Activated B cell treated with CpG ODN at 0.5 μM for 24 hours (primary cell): ENCODE measurements around the gene IL31RA. TPM values are rescaled to one million over a fixed set of nuclear protein-coding genes. Genes with fewer than 3 reads are reported as not detected.

Experiments
- ATAC-seq: fragments of 200-7000 bp; cut with Tn5 transposase; one replicate; pipeline ENCODE4 v1.10.0; 2021; ENCODE audit warnings: low read depth, mild to moderate bottlenecking, moderate library complexity
- CTCF ChIA-PET: fragments of 350-600 bp; sonication (Branson Sonifier 250); formaldehyde crosslinking; loops from one replicate; lab custom pipeline; 2021; ENCODE audit warnings: antibody characterized with exemption; lab: Charles Lee
- POLR2A ChIA-PET: fragments of 350-600 bp; sonication (Branson Sonifier 250); formaldehyde crosslinking; loops from one replicate; lab custom pipeline; 2021; ENCODE audit warnings: antibody characterized with exemption; lab: Charles Lee
- DNase-seq: peaks from one replicate; pipeline ENCODE4 v3.0.0; 2022
- H3K27ac Mint-ChIP-seq: one replicate; pipeline ENCODE4 v1.8.0; 2020; ENCODE audit warnings: mixed read lengths
- H3K27me3 Mint-ChIP-seq: one replicate; pipeline ENCODE4 v1.8.0; 2021; ENCODE audit warnings: mixed read lengths
- H3K36me3 Mint-ChIP-seq: one replicate; pipeline ENCODE4 v1.8.0; 2021; ENCODE audit warnings: low read depth, mixed read lengths
- H3K4me1 Mint-ChIP-seq: one replicate; pipeline ENCODE4 v1.8.0; 2021; ENCODE audit warnings: mixed read lengths
- H3K4me3 Mint-ChIP-seq: one replicate; pipeline ENCODE4 v1.8.0; 2020; ENCODE audit warnings: mild to moderate bottlenecking, mixed read lengths
- H3K9me3 Mint-ChIP-seq: one replicate; pipeline ENCODE4 v1.8.0; 2020; ENCODE audit warnings: mixed read lengths
- intact Hi-C: fragments of 100-400 bp; cut with micrococcal nuclease; formaldehyde crosslinking; loops from one replicate; pipeline ENCODE4 v1.15.1; 2024
- total RNA-seq: library from RNA; stranded (reverse); gene quantifications from 2 replicates; pipeline ENCODE4 v1.2.3, GENCODE V29; 2022
- TF ChIP-seq, protein P1 (sequence below): fragments of 200-600 bp; IDR thresholded peaks from one replicate; pipeline ENCODE4 v1.8.0; 2022; ENCODE audit warnings: antibody characterized with exemption, mild to moderate bottlenecking

Gene IL31RA
- total RNA-seq, 1 donor from 2014 or later, result not detected

DNA sequence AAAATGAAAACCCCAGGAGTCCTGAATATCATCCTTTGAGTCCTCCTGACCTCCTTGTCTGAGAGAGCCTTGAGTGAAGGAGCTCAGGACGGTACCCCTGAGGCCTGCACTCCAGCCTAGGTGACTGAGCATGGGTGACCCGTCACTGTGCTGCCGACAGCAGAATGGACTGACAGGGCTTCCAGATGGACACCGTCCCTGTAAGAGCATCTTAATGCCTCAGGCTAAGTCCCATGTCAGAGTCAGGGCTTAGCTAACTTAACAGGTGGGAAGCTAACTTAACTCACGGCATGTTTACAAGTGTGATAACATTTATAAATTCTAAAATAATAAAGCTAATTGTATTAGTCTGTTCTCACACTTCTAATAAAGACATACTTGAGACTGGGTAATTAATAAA, 75.3 kb downstream of the IL31RA start:
- H3K27me3 Mint-ChIP-seq, result peaks cover 8% of the 10 kb centered on the region
- intact Hi-C loops, result no loop called here
- TF ChIP-seq, protein P1, sequence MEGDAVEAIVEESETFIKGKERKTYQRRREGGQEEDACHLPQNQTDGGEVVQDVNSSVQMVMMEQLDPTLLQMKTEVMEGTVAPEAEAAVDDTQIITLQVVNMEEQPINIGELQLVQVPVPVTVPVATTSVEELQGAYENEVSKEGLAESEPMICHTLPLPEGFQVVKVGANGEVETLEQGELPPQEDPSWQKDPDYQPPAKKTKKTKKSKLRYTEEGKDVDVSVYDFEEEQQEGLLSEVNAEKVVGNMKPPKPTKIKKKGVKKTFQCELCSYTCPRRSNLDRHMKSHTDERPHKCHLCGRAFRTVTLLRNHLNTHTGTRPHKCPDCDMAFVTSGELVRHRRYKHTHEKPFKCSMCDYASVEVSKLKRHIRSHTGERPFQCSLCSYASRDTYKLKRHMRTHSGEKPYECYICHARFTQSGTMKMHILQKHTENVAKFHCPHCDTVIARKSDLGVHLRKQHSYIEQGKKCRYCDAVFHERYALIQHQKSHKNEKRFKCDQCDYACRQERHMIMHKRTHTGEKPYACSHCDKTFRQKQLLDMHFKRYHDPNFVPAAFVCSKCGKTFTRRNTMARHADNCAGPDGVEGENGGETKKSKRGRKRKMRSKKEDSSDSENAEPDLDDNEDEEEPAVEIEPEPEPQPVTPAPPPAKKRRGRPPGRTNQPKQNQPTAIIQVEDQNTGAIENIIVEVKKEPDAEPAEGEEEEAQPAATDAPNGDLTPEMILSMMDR, result no peak
- no peaks in the 10 kb centered on the region for H3K9me3 Mint-ChIP-seq
- no peaks in the 10 kb centered on the region for H3K36me3 Mint-ChIP-seq
- DNase-seq (no peak), ATAC-seq (no peak)
- no peak overlapping the region for H3K4me3 Mint-ChIP-seq
- CTCF ChIA-PET, result no interaction called here
- peaks cover 6% of the 10 kb centered on the region for H3K4me1 Mint-ChIP-seq
- H3K27ac Mint-ChIP-seq, result no peak overlapping the region
- POLR2A ChIA-PET, result no interaction called here

DNA sequence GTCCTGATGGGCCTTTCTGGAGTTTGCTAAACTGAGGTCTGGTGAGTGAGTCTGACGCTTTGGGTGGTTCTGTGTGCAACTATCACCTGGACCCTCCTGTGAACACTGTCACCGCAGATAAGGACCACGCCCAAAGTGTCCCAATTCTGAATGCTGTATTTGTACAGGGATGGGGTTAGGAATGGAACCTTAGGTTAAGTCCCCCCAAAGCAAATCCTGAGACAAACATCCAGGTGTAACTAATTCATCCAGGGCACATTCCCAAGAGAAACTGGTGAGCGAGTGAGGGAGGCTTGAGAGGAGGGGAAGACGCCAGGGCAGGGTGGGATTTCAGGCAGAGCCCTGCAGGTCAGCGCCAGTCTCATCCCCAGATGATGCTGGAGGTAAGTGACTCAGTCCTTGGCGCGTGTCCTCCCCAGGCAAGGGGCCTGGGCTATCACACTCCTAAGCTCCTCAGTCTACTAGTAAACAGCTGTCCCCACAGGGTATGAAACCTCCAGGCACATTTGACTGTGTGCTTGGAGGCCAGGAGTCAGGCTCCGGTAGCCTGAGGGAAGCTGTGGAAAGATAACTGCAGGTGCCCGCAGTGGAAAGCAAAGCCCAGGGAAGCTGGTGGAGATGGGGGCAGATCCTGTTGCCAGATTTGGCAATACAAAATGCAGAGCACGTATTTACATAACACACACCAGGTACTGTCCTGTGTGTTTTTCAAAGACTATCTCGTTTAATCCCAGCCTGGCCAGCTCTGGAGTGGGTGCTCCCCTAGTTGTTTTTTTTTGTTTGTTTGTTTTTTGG, 76.9 kb downstream of the IL31RA start:
- ATAC-seq (no peak), DNase-seq (no peak)
- no peak overlapping the region for H3K4me3 Mint-ChIP-seq
- no peaks in the 10 kb centered on the region for H3K9me3 Mint-ChIP-seq
- TF ChIP-seq, protein P1, result no peak
- ChIA-PET POLR2A (interaction anchor here (0.6 kb wide), 1 partner anchor 35 kb away, joined by 6 read pairs; no protein-coding TSS in a partner anchor), CTCF (no interaction called here)
- H3K4me1 Mint-ChIP-seq, result peaks cover 6% of the 10 kb centered on the region
- H3K27ac Mint-ChIP-seq, result no peak overlapping the region
- intact Hi-C loops, result no loop called here
- no peaks in the 10 kb centered on the region for H3K36me3 Mint-ChIP-seq
- peaks cover 8% of the 10 kb centered on the region for H3K27me3 Mint-ChIP-seq

DNA sequence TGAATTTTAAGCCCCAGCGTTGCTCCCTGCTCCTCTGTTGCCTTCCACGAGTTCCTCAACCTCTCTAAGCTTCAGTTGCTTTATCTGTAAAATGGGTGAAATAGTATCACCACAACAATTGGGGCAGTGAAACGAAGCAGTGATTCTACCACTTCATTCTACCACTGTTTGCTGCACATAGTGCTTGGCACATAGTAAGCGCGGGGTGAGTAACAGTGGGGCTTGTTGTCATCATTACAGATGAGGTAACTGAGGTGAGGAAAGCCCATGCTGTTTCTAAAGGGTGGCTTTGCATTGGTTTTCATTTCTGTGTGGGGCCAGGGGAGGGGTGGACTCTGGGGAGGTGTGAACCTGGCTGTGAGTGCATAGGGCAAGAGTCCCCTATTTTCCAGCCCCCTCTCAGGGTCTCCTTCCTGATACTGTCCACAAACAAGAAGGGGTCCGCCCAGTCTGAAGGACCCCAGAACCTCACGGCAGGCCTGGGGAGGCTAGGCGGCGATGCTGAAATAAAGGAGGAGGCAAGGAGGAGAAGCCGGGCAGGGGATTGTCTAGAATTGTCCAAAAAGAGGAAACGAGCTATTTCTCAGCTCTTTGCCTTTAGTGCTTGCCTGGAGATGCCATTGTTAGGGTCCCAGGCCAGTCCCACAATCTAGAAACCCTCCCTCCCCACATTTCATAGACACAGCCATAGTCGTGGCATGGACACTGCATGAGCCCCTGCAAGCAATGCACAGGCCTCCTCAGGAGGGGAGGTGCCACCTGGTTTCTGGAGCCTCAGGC, 78.1 kb downstream of the IL31RA start:
- intact Hi-C loops, result no loop called here
- no peak overlapping the region for H3K4me3 Mint-ChIP-seq
- no peaks in the 10 kb centered on the region for H3K36me3 Mint-ChIP-seq
- DNase-seq, result no peak
- H3K9me3 Mint-ChIP-seq, result no peaks in the 10 kb centered on the region
- H3K27ac Mint-ChIP-seq, result no peak overlapping the region
- POLR2A ChIA-PET, result interaction anchor here (0.6 kb wide), 1 partner anchor 34 kb away, joined by 6 read pairs; no protein-coding TSS in a partner anchor
- no peaks in the 10 kb centered on the region for H3K4me1 Mint-ChIP-seq
- TF ChIP-seq, protein P1, result no peak
- CTCF ChIA-PET, result no interaction called here
- H3K27me3 Mint-ChIP-seq, result peaks cover 2% of the 10 kb centered on the region
- no peak for ATAC-seq

DNA sequence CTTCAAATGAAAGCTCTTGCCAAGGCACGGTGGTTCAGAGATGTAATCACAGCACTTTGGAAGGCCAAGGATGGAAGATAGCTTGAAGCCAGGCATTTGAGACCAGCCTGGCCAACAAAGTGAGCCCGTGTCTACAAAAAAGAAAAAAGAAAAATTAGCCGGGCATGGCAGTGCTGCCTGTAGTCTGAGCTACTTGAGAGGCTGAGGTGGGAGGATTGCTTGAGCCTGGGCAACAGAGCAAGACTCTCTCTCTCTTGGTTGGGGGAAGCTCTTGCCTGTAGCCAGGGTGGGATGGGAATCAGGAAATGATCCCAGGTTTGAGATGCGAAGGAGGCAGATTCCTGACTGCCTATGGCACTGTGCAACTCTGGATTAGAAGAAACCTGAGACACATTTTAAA, 81.5 kb downstream of the IL31RA start:
- POLR2A ChIA-PET, result no interaction called here
- DNase-seq (no peak), ATAC-seq (no peak)
- no peak overlapping the region for H3K4me3 Mint-ChIP-seq
- no peaks in the 10 kb centered on the region for H3K36me3 Mint-ChIP-seq
- TF ChIP-seq, protein P1, result no peak
- CTCF ChIA-PET, result no interaction called here
- no peaks in the 10 kb centered on the region for H3K27me3 Mint-ChIP-seq
- intact Hi-C loops, result loop anchor here (10.0 kb wide), 1 partner anchor 552 kb away; no protein-coding TSS in a partner anchor
- no peaks in the 10 kb centered on the region for H3K9me3 Mint-ChIP-seq
- H3K27ac Mint-ChIP-seq, result no peak overlapping the region
- no peaks in the 10 kb centered on the region for H3K4me1 Mint-ChIP-seq
